HCT116 (cell line): Measurements from ENCODE around the gene CGNL1.

ENCODE experiments used
- ATF3 ChIP-seq: IDR thresholded peaks from 2 replicates; pipeline ENCODE4 v1.6.1; 2012
- CEBPB ChIP-seq: IDR thresholded peaks from 2 replicates; pipeline ENCODE4 v1.6.1; 2012; ENCODE audit warnings: low read depth
- CTCF ChIP-seq, 3 experiments: fragments of 200-600 bp in 1 of 3; sonication (generic) in 1 of 3; IDR thresholded peaks in 2 of 3; conservative IDR thresholded peaks in 1 of 3; 2 replicates each; pipeline ENCODE4 v1.5.1; 2012 to 2017; ENCODE audit warnings: low read depth in 2 of 3, low read length in 2 of 3, antibody characterized with exemption in 1 of 3, borderline replicate concordance in 1 of 3, control low read depth in 1 of 3, mild to moderate bottlenecking in 1 of 3, mixed read lengths in 1 of 3, mixed run types in 1 of 3, moderate library complexity in 1 of 3; ENCODE audit not compliant: insufficient read depth in 1 of 3
- ELF1 ChIP-seq: IDR thresholded peaks from 2 replicates; pipeline ENCODE4 v1.6.1; 2012; ENCODE audit warnings: low read depth, borderline replicate concordance
- EZH2 ChIP-seq: fragments of 200-600 bp; sonication (generic); IDR thresholded peaks from 2 replicates; pipeline ENCODE4 v1.6.1; 2017; ENCODE audit warnings: antibody characterized with exemption, mixed run types
- POLR2A ChIP-seq: IDR thresholded peaks from 2 replicates; pipeline ENCODE4 v1.7.0; 2011; ENCODE audit warnings: borderline replicate concordance; ENCODE audit not compliant: insufficient read depth, insufficient read length; ENCODE audit errors: extremely low read depth
- RAD21 ChIP-seq: IDR thresholded peaks from 2 replicates; pipeline ENCODE4 v1.6.1; 2012; ENCODE audit warnings: low read depth, mild to moderate bottlenecking
- REST ChIP-seq: IDR thresholded peaks from 2 replicates; pipeline ENCODE4 v1.6.1; 2012; ENCODE audit warnings: low read depth
- SP1 ChIP-seq: IDR thresholded peaks from 2 replicates; pipeline ENCODE4 v1.6.1; 2012; ENCODE audit warnings: low read depth
- SRF ChIP-seq: IDR thresholded peaks from 2 replicates; pipeline ENCODE4 v1.6.1; 2012; ENCODE audit warnings: low read depth
- TCF7L2 ChIP-seq: IDR thresholded peaks from 2 replicates; pipeline ENCODE4 v1.7.0; 2011; ENCODE audit warnings: borderline replicate concordance, inconsistent platforms; ENCODE audit not compliant: insufficient read depth, insufficient read length; ENCODE audit errors: extremely low read depth
- YY1 ChIP-seq: IDR thresholded peaks from 2 replicates; pipeline ENCODE4 v1.6.1; 2011; ENCODE audit warnings: low read length, low read depth, moderate library complexity, mild to moderate bottlenecking; ENCODE audit not compliant: insufficient replicate concordance; ENCODE audit errors: extremely low read depth
- ZNF274 ChIP-seq: fragments of 200-500 bp; sonication (Bioruptor generic); IDR thresholded peaks from 2 replicates; pipeline ENCODE4 v1.6.1; 2014; ENCODE audit warnings: mild to moderate bottlenecking, low read depth, low read length, inconsistent platforms

DNA sequence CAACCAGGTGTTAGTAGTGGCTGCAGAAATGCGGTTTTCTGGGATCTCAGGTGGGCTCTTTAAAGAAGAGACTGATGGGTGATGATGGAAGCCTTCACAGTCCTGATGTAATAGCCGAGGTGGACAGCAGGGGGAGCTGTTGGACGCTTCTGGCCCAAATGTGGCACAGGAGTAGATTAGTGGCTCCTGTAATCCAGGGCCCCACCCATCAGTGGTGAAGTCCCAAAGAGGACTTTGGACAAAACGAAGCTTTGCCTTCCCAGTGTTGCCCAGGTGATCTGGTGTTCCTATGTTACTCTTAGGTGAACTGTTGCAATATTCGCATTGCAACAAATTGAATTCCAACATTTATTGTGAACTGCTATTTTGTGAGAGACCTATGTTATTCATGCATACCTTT lies 183.6 kb downstream of the CGNL1 start:
- TF ChIP-seq POLR2A: no peak
- TF ChIP-seq CTCF (IDR thresholded peaks at IDR 0.05 in 2 of 3, conservative IDR thresholded peaks at IDR 0.05 in 1 of 3; ENCODE audit: borderline replicate concordance in 1 of 3, insufficient read depth in 1 of 3, low read depth in 2 of 3, low read length in 2 of 3): peak; percentile 86 to 93 (median 90)
- no peak for TF ChIP-seq ATF3
- TF ChIP-seq SP1: no peak
- TF ChIP-seq ZNF274: no peak
- TF ChIP-seq ELF1: no peak
- no peak for TF ChIP-seq YY1
- no peak for TF ChIP-seq CEBPB
- peak; percentile 90 for TF ChIP-seq RAD21
- TF ChIP-seq SRF: no peak
- TF ChIP-seq TCF7L2: no peak
- no peak for TF ChIP-seq EZH2
- TF ChIP-seq REST: no peak
